ENCODE data around the gene TRAF3IP3.

GRCh38 chr1:209748620-209749019, 7.2 kb upstream of the TRAF3IP3 start:
- no peak for TF ChIP-seq EZH2 (IDR thresholded peaks at IDR 0.05)
- no peak for TF ChIP-seq CTCF (IDR thresholded peaks at IDR 0.05)

All from neural progenitor cell (in vitro differentiated cells).